Keratinocyte (primary cell): ENCODE results near the gene ACOT6. TPM values are rescaled to one million over a fixed set of nuclear protein-coding genes. Genes with fewer than 3 reads are reported as not detected.
"Not testable (repeated sequence)": the region's sequence is repeated elsewhere in the genome, so short reads cannot be mapped to it uniquely, and the experiment has no call there.

ENCODE experiments used
- DNase-seq: peaks from one replicate; pipeline ENCODE4 v3.0.0-alpha.2; 2011; ENCODE audit warnings: low read depth, missing footprints, low spot score
- FAIRE-seq: peaks from 2 replicates; lab custom pipeline; 2011; peaks lifted over from hg19 to GRCh38; lab: Jason Lieb, UNC
- H2AFZ ChIP-seq: 2 replicates; pipeline ENCODE4 v1.6.0; 2012; ENCODE audit warnings: low read length, control low read depth, inconsistent platforms; ENCODE audit not compliant: control insufficient read depth
- H3K27ac ChIP-seq: 2 replicates; pipeline ENCODE4 v1.5.1; 2011; ENCODE audit warnings: low read length; ENCODE audit not compliant: control insufficient read depth, insufficient read depth
- H3K27me3 ChIP-seq: 3 replicates; pipeline ENCODE4 v1.6.0; 2011; ENCODE audit warnings: low read length; ENCODE audit not compliant: control insufficient read depth, insufficient read depth; ENCODE audit errors: extremely low read depth
- H3K36me3 ChIP-seq, 2 experiments: 2 replicates in 1 of 2; 3 replicates in 1 of 2; pipeline ENCODE4 v1.5.1; 2011; ENCODE audit warnings: low read length in 2 of 2, mild to moderate bottlenecking in 1 of 2; ENCODE audit not compliant: control insufficient read depth in 2 of 2, insufficient read depth in 2 of 2; ENCODE audit errors: extremely low read depth in 1 of 2
- H3K4me1 ChIP-seq: 3 replicates; pipeline ENCODE4 v1.5.1; 2011; ENCODE audit warnings: low read length; ENCODE audit not compliant: control insufficient read depth, insufficient read depth; ENCODE audit errors: extremely low read depth
- H3K4me2 ChIP-seq: 3 replicates; pipeline ENCODE4 v1.6.0; 2011; ENCODE audit warnings: low read depth, low read length; ENCODE audit not compliant: control insufficient read depth, insufficient read depth; ENCODE audit errors: extremely low read depth
- H3K4me3 ChIP-seq, 3 experiments: fragments of 200-600 bp in 1 of 3; sonication (generic) in 1 of 3; 2 replicates in 2 of 3; 3 replicates in 1 of 3; pipeline ENCODE4 v1.5.1; 2011 to 2016; ENCODE audit warnings: low read length in 3 of 3, mild to moderate bottlenecking in 3 of 3, control low read depth in 2 of 3, inconsistent platforms in 1 of 3, low read depth in 1 of 3, mixed read lengths in 1 of 3, mixed run types in 1 of 3, moderate library complexity in 1 of 3; ENCODE audit not compliant: control insufficient read depth in 2 of 3, insufficient read depth in 2 of 3; ENCODE audit errors: extremely low read depth in 1 of 3
- H3K79me2 ChIP-seq: 2 replicates; pipeline ENCODE4 v1.6.0; 2012; ENCODE audit warnings: low read length; ENCODE audit not compliant: control insufficient read depth, insufficient read depth
- H3K9ac ChIP-seq: 3 replicates; pipeline ENCODE4 v1.6.0; 2011; ENCODE audit warnings: low read length; ENCODE audit not compliant: control insufficient read depth, insufficient read depth; ENCODE audit errors: extremely low read depth
- H3K9me1 ChIP-seq: 3 replicates; pipeline ENCODE4 v1.6.0; 2011; ENCODE audit warnings: low read length; ENCODE audit not compliant: control insufficient read depth, insufficient read depth; ENCODE audit errors: extremely low read depth
- H3K9me3 ChIP-seq: 2 replicates; pipeline ENCODE4 v1.5.1; 2012; ENCODE audit warnings: low read depth, low read length; ENCODE audit not compliant: control insufficient read depth
- H4K20me1 ChIP-seq: 3 replicates; pipeline ENCODE4 v1.6.0; 2011; ENCODE audit warnings: low read length; ENCODE audit not compliant: control insufficient read depth, insufficient read depth; ENCODE audit errors: extremely low read depth
- CTCF ChIP-seq, 3 experiments: IDR thresholded peaks in 1 of 3; conservative IDR thresholded peaks in 1 of 3; optimal IDR thresholded peaks in 1 of 3; 2 replicates in 2 of 3; 3 replicates in 1 of 3; pipeline versions ENCODE3 to v1.5.1; 2011; ENCODE audit warnings: low read length in 3 of 3, mild to moderate bottlenecking in 3 of 3, moderate library complexity in 2 of 3, control low read depth in 1 of 3, inconsistent platforms in 1 of 3; ENCODE audit not compliant: insufficient read depth in 2 of 3; ENCODE audit errors: extremely low read depth in 1 of 3
- EZH2 ChIP-seq: IDR thresholded peaks from one replicate; pipeline ENCODE4 v1.6.1; 2012; ENCODE audit warnings: inconsistent platforms, mild to moderate bottlenecking, low read length, moderate library complexity
- dilution Hi-C: fragments of 300-500 bp; cut with MboI; formaldehyde crosslinking; loops from one replicate; pipeline ENCODE4 v1.7.0; 2020; ENCODE audit warnings: low sequenced_read_pairs; ENCODE audit not compliant: extremely low pct_ligation_motif_present
- polyA plus RNA-seq, 5 experiments: library from polyadenylated mRNA; depleted of rRNA in 3 of 5; stranded (reverse) in 3 of 5; stranded (forward) in 1 of 5; unstranded in 1 of 5; fragments of >200 nt; gene quantifications; 1 replicate in 1 of 5; 2 replicates in 3 of 5; 3 replicates in 1 of 5; pipeline versions ENCODE4 v1.2.1 to v1.2.3, GENCODE V29; 2011 to 2012; ENCODE audit warnings: missing spikeins in 2 of 5, low read depth in 1 of 5, low replicate concordance in 1 of 5

The ACOT6 gene
- polyA plus RNA-seq, 1 donor (not counting 4 experiments of a cell fraction or from before 2014, with no cell fraction given) = not detected

- Histone ChIP-seq H2AFZ (no peak overlapping the region), H3K9me1 (no peaks in the 10 kb centered on the region), H3K9ac (no peak overlapping the region), H3K79me2 (peaks cover 8% of the 10 kb centered on the region), H3K27ac (no peak overlapping the region), H3K36me3 (peaks cover 0 to 7% of the 10 kb centered on the region in 2 experiments), H3K9me3 (no peaks in the 10 kb centered on the region), H3K4me1 (peaks cover 20% of the 10 kb centered on the region), H3K4me2 (peak overlapping the region; percentile 89), H3K4me3 (no peak overlapping the region), H4K20me1 (no peaks in the 10 kb centered on the region), H3K27me3 (no peaks in the 10 kb centered on the region)
- dilution Hi-C loops = no loop called here
- DNase-seq (no peak), FAIRE-seq (no peak)
- TF ChIP-seq EZH2 (no peak), CTCF (optimal IDR thresholded peaks at IDR 0.05 in 1 of 3, IDR thresholded peaks at IDR 0.05 in 1 of 3, conservative IDR thresholded peaks at IDR 0.05 in 1 of 3; ENCODE audit: extremely low read depth in 1 of 3, insufficient read depth in 2 of 3, low read length in 3 of 3) (no peak)
Observed at GRCh38 chr14:73567358-73567757, 45.0 kb upstream of the ACOT6 start.

GRCh38 chr14:73567951-73568885, 44.1 kb upstream of the ACOT6 start:
- no peaks in the 10 kb centered on the region for H3K27me3 ChIP-seq
- DNase-seq (no peak), FAIRE-seq (no peak)
- H3K4me3 ChIP-seq = peak overlapping the region; percentile 46 to 70 (median 57)
- no peaks in the 10 kb centered on the region for H3K9me1 ChIP-seq
- H3K4me2 ChIP-seq = peak overlapping the region; percentile 89
- H4K20me1 ChIP-seq = no peaks in the 10 kb centered on the region
- TF ChIP-seq EZH2 = no peak
- no peak for TF ChIP-seq CTCF (optimal IDR thresholded peaks at IDR 0.05 in 1 of 3, IDR thresholded peaks at IDR 0.05 in 1 of 3, conservative IDR thresholded peaks at IDR 0.05 in 1 of 3; ENCODE audit: extremely low read depth in 1 of 3, insufficient read depth in 2 of 3, low read length in 3 of 3)
- peaks cover 20% of the 10 kb centered on the region for H3K4me1 ChIP-seq
- peak overlapping the region; percentile 63 for H3K27ac ChIP-seq
- H3K9ac ChIP-seq = peak overlapping the region; percentile 81
- peaks cover 0 to 7% of the 10 kb centered on the region in 2 experiments for H3K36me3 ChIP-seq
- dilution Hi-C loops = no loop called here
- H3K9me3 ChIP-seq = no peaks in the 10 kb centered on the region
- H3K79me2 ChIP-seq = peaks cover 8% of the 10 kb centered on the region
- peak overlapping the region; percentile 91 for H2AFZ ChIP-seq

GRCh38 chr14:73568886-73569184, 43.5 kb upstream of the ACOT6 start:
- Histone ChIP-seq H3K4me2 (peak overlapping the region; percentile 89), H3K4me3 (peak overlapping the region; percentile 46 to 70 (median 57)), H3K4me1 (peaks cover 20% of the 10 kb centered on the region), H3K9ac (peak overlapping the region; percentile 81), H3K27ac (peak overlapping the region; percentile 63), H2AFZ (peak overlapping the region; percentile 91)
- H3K36me3 ChIP-seq, H4K20me1 ChIP-seq, H3K9me1 ChIP-seq, FAIRE-seq, H3K79me2 ChIP-seq, H3K27me3 ChIP-seq, H3K9me3 ChIP-seq, dilution Hi-C loops, DNase-seq: not testable (repeated sequence)
